HUES6 (cell line): ENCODE data around the gene YLPM1.

Experiments used
- H3K27ac ChIP-seq: 2 replicates; pipeline ENCODE4 v1.7.0; 2013; ENCODE audit warnings: low read depth, mild to moderate bottlenecking, low read length, inconsistent platforms
- H3K27me3 ChIP-seq: 2 replicates; pipeline ENCODE4 v1.6.1; 2013; ENCODE audit warnings: low read length; ENCODE audit not compliant: control insufficient read depth, insufficient read depth
- H3K36me3 ChIP-seq: 2 replicates; pipeline ENCODE4 v1.6.1; 2013; ENCODE audit warnings: low read length; ENCODE audit not compliant: control insufficient read depth, insufficient read depth
- H3K4me1 ChIP-seq: 2 replicates; pipeline ENCODE4 v1.6.1; 2013; ENCODE audit warnings: low read length; ENCODE audit not compliant: control insufficient read depth, insufficient read depth
- H3K4me3 ChIP-seq: 2 replicates; pipeline ENCODE4 v1.5.1; 2013; ENCODE audit warnings: low read depth, low read length
- H3K9ac ChIP-seq: one replicate; pipeline ENCODE4 v1.6.1; 2013; ENCODE audit warnings: mild to moderate bottlenecking, low read length
- H3K9me3 ChIP-seq: 2 replicates; pipeline ENCODE4 v1.6.1; 2013; ENCODE audit warnings: low read depth, low read length; ENCODE audit not compliant: control insufficient read depth, insufficient read depth

Gene YLPM1

GRCh38 chr14:74846168-74846567 lies 83.1 kb downstream of the YLPM1 start:
- Histone ChIP-seq H3K9me3 (no peaks in the 10 kb centered on the region), H3K36me3 (0 out of 2 replicates have a peak, but pooled peaks cover 2% of the 10 kb centered on the region), H3K27me3 (no peaks in the 10 kb centered on the region), H3K9ac (no peak overlapping the region), H3K4me1 (no peaks in the 10 kb centered on the region), H3K27ac (no peak overlapping the region), H3K4me3 (no peak overlapping the region)

- Histone ChIP-seq H3K9ac (no peak overlapping the region), H3K36me3 (no peaks in the 10 kb centered on the region), H3K9me3 (no peaks in the 10 kb centered on the region), H3K4me1 (no peaks in the 10 kb centered on the region), H3K27ac (no peak overlapping the region), H3K4me3 (no peak overlapping the region), H3K27me3 (no peaks in the 10 kb centered on the region)
These were observed 84.0 kb downstream of the YLPM1 start for GRCh38 chr14:74846968-74847665.

GRCh38 chr14:74848768-74849167 lies 85.7 kb downstream of the YLPM1 start:
- no peaks in the 10 kb centered on the region for H3K27me3 ChIP-seq
- no peak overlapping the region for H3K4me3 ChIP-seq
- no peaks in the 10 kb centered on the region for H3K4me1 ChIP-seq
- no peak overlapping the region for H3K27ac ChIP-seq
- no peaks in the 10 kb centered on the region for H3K36me3 ChIP-seq
- H3K9ac ChIP-seq: no peak overlapping the region
- H3K9me3 ChIP-seq: no peaks in the 10 kb centered on the region

- H3K9me3 ChIP-seq: no peaks in the 10 kb centered on the region
- no peaks in the 10 kb centered on the region for H3K36me3 ChIP-seq
- H3K9ac ChIP-seq: no peak overlapping the region
- H3K4me3 ChIP-seq: no peak overlapping the region
- no peak overlapping the region for H3K27ac ChIP-seq
- no peaks in the 10 kb centered on the region for H3K27me3 ChIP-seq
- no peaks in the 10 kb centered on the region for H3K4me1 ChIP-seq
These were observed 89.9 kb downstream of the YLPM1 start for GRCh38 chr14:74852922-74853530.

- Histone ChIP-seq H3K27me3 (no peaks in the 10 kb centered on the region), H3K36me3 (no peaks in the 10 kb centered on the region), H3K4me1 (no peaks in the 10 kb centered on the region), H3K9me3 (no peaks in the 10 kb centered on the region), H3K9ac (no peak overlapping the region), H3K27ac (no peak overlapping the region), H3K4me3 (no peak overlapping the region)
These were observed 90.5 kb downstream of the YLPM1 start for GRCh38 chr14:74853581-74853980.

GRCh38 chr14:74855021-74855420 lies 91.9 kb downstream of the YLPM1 start:
- no peak overlapping the region for H3K9ac ChIP-seq
- no peaks in the 10 kb centered on the region for H3K4me1 ChIP-seq
- no peaks in the 10 kb centered on the region for H3K9me3 ChIP-seq
- H3K27ac ChIP-seq: no peak overlapping the region
- no peaks in the 10 kb centered on the region for H3K36me3 ChIP-seq
- no peaks in the 10 kb centered on the region for H3K27me3 ChIP-seq
- no peak overlapping the region for H3K4me3 ChIP-seq

- Histone ChIP-seq H3K9ac (no peak overlapping the region), H3K9me3 (no peaks in the 10 kb centered on the region), H3K27ac (no peak overlapping the region), H3K27me3 (no peaks in the 10 kb centered on the region), H3K4me3 (no peak overlapping the region), H3K36me3 (no peaks in the 10 kb centered on the region), H3K4me1 (no peaks in the 10 kb centered on the region)
These were observed 92.8 kb downstream of the YLPM1 start for GRCh38 chr14:74855945-74856344.

GRCh38 chr14:74856366-74856765 lies 93.2 kb downstream of the YLPM1 start:
- no peaks in the 10 kb centered on the region for H3K36me3 ChIP-seq
- no peaks in the 10 kb centered on the region for H3K4me1 ChIP-seq
- no peak overlapping the region for H3K4me3 ChIP-seq
- H3K9me3 ChIP-seq: no peaks in the 10 kb centered on the region
- H3K27me3 ChIP-seq: no peaks in the 10 kb centered on the region
- no peak overlapping the region for H3K27ac ChIP-seq
- H3K9ac ChIP-seq: no peak overlapping the region

GRCh38 chr14:74858022-74858421 lies 94.9 kb downstream of the YLPM1 start:
- no peaks in the 10 kb centered on the region for H3K4me1 ChIP-seq
- H3K36me3 ChIP-seq: no peaks in the 10 kb centered on the region
- H3K9ac ChIP-seq: no peak overlapping the region
- H3K4me3 ChIP-seq: no peak overlapping the region
- H3K9me3 ChIP-seq: no peaks in the 10 kb centered on the region
- H3K27me3 ChIP-seq: no peaks in the 10 kb centered on the region
- no peak overlapping the region for H3K27ac ChIP-seq

GRCh38 chr14:74859757-74860552 lies 96.8 kb downstream of the YLPM1 start:
- Histone ChIP-seq H3K36me3 (no peaks in the 10 kb centered on the region), H3K4me3 (no peak overlapping the region), H3K9ac (no peak overlapping the region), H3K27me3 (no peaks in the 10 kb centered on the region), H3K9me3 (no peaks in the 10 kb centered on the region), H3K4me1 (no peaks in the 10 kb centered on the region), H3K27ac (no peak overlapping the region)
